ENCODE data around the gene CAVIN2. TPM values are rescaled to one million over a fixed set of nuclear protein-coding genes. Genes with fewer than 3 reads are reported as not detected.

Gene CAVIN2
- total RNA-seq, 1 experiment from 2014 or later = 2.3 TPM

- BruUV-seq (replicated peaks) = no TSS peak
- intact Hi-C loops (cut with micrococcal nuclease; ENCODE audit: unreplicated experiment) = no loop called here
- Histone ChIP-seq H3K9me2 (ENCODE audit: insufficient read depth) (no peaks in the 10 kb centered on the region), H2AFZ (no peak overlapping the region), H3K4me3 (no peak overlapping the region), H3K79me2 (ENCODE audit: low read depth) (no peaks in the 10 kb centered on the region), H3K9me3 (ENCODE audit: insufficient read depth, low read depth) (no peaks in the 10 kb centered on the region), H4K20me1 (ENCODE audit: insufficient read depth) (no peaks in the 10 kb centered on the region), H3K36me3 (ENCODE audit: low read depth) (no peaks in the 10 kb centered on the region), H3F3A (ENCODE audit: insufficient read depth, low read depth) (no peaks in the 10 kb centered on the region), H3K27ac (no peak overlapping the region), H3K4me1 (replicated peaks; ENCODE audit: insufficient read depth) (no peaks in the 10 kb centered on the region), H3K27me3 (ENCODE audit: insufficient read depth, low read depth) (no peaks in the 10 kb centered on the region), H3K4me2 (no peak overlapping the region)
- POLR2A ChIA-PET (ENCODE audit: unreplicated experiment) = no interaction called here
- TF ChIP-seq, protein P1, sequence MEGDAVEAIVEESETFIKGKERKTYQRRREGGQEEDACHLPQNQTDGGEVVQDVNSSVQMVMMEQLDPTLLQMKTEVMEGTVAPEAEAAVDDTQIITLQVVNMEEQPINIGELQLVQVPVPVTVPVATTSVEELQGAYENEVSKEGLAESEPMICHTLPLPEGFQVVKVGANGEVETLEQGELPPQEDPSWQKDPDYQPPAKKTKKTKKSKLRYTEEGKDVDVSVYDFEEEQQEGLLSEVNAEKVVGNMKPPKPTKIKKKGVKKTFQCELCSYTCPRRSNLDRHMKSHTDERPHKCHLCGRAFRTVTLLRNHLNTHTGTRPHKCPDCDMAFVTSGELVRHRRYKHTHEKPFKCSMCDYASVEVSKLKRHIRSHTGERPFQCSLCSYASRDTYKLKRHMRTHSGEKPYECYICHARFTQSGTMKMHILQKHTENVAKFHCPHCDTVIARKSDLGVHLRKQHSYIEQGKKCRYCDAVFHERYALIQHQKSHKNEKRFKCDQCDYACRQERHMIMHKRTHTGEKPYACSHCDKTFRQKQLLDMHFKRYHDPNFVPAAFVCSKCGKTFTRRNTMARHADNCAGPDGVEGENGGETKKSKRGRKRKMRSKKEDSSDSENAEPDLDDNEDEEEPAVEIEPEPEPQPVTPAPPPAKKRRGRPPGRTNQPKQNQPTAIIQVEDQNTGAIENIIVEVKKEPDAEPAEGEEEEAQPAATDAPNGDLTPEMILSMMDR (conservative IDR thresholded peaks at IDR 0.05) = no peak
- TF ChIP-seq EZH2 (IDR thresholded peaks at IDR 0.05; ENCODE audit: low read depth) = no peak
- CTCF ChIA-PET = no interaction called here
- no peak for DNase-seq
These were observed 7.0 kb upstream of the CAVIN2 start for GRCh38 chr2:191853843-191854242.

DNA sequence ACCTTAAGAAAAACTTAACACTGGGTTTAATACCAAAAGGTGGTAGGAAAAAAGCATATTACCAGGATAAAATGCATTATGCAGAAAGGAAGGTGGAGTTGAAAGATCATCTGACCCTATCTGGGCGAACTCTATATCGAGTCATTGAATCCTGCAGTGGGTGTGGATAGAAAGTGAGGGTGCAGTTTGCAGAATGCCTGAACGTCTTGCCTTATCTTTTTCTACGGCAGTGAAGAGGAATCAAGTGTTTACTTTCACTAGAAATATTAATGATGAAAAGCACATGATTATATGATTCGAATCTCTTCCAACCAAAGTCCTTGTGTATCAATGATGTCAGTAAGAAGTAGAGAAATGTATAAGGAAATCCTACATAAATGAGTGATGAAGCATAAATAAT is 4.3 kb upstream of the CAVIN2 start:
- TF ChIP-seq, protein P1 (conservative IDR thresholded peaks at IDR 0.05) = no peak
- TF ChIP-seq EZH2 (IDR thresholded peaks at IDR 0.05; ENCODE audit: low read depth) = no peak
- no peaks in the 10 kb centered on the region for H3K4me1 ChIP-seq (replicated peaks; ENCODE audit: insufficient read depth)
- H3K4me2 ChIP-seq = no peak overlapping the region
- no TSS peak for BruUV-seq (replicated peaks)
- H3K4me3 ChIP-seq = no peak overlapping the region
- no peak overlapping the region for H2AFZ ChIP-seq
- no peaks in the 10 kb centered on the region for H3K36me3 ChIP-seq (ENCODE audit: low read depth)
- POLR2A ChIA-PET (ENCODE audit: unreplicated experiment) = no interaction called here
- H3K9me3 ChIP-seq (ENCODE audit: insufficient read depth, low read depth) = no peaks in the 10 kb centered on the region
- intact Hi-C loops (cut with micrococcal nuclease; ENCODE audit: unreplicated experiment) = no loop called here
- no peaks in the 10 kb centered on the region for H3K9me2 ChIP-seq (ENCODE audit: insufficient read depth)
- no peaks in the 10 kb centered on the region for H3F3A ChIP-seq (ENCODE audit: insufficient read depth, low read depth)
- no peaks in the 10 kb centered on the region for H3K79me2 ChIP-seq (ENCODE audit: low read depth)
- no peaks in the 10 kb centered on the region for H4K20me1 ChIP-seq (ENCODE audit: insufficient read depth)
- no peaks in the 10 kb centered on the region for H3K27me3 ChIP-seq (ENCODE audit: insufficient read depth, low read depth)
- no peak overlapping the region for H3K27ac ChIP-seq
- CTCF ChIA-PET = no interaction called here
- no peak for DNase-seq

GRCh38 chr2:191848771-191849767 is 2.2 kb upstream of the CAVIN2 start:
- H3K9me2 ChIP-seq (ENCODE audit: insufficient read depth) = no peaks in the 10 kb centered on the region
- no peak overlapping the region for H3K4me3 ChIP-seq
- H3K27ac ChIP-seq = no peak overlapping the region
- ChIA-PET POLR2A (ENCODE audit: unreplicated experiment) (no interaction called here), CTCF (no interaction called here)
- H3K4me2 ChIP-seq = no peak overlapping the region
- TF ChIP-seq, protein P1 (conservative IDR thresholded peaks at IDR 0.05) = no peak
- TF ChIP-seq EZH2 (IDR thresholded peaks at IDR 0.05; ENCODE audit: low read depth) = no peak
- no peaks in the 10 kb centered on the region for H3K79me2 ChIP-seq (ENCODE audit: low read depth)
- no peaks in the 10 kb centered on the region for H3K27me3 ChIP-seq (ENCODE audit: insufficient read depth, low read depth)
- H3K36me3 ChIP-seq (ENCODE audit: low read depth) = no peaks in the 10 kb centered on the region
- no peaks in the 10 kb centered on the region for H3F3A ChIP-seq (ENCODE audit: insufficient read depth, low read depth)
- intact Hi-C loops (cut with micrococcal nuclease; ENCODE audit: unreplicated experiment) = no loop called here
- DNase-seq = no peak
- BruUV-seq (replicated peaks) = no TSS peak
- H3K4me1 ChIP-seq (replicated peaks; ENCODE audit: insufficient read depth) = no peaks in the 10 kb centered on the region
- no peak overlapping the region for H2AFZ ChIP-seq
- H3K9me3 ChIP-seq (ENCODE audit: insufficient read depth, low read depth) = no peaks in the 10 kb centered on the region
- H4K20me1 ChIP-seq (ENCODE audit: insufficient read depth) = no peaks in the 10 kb centered on the region

Measured in PC-9 (cell line).